ENCODE results near the gene GPR153.

GPR153 gene

DNA sequence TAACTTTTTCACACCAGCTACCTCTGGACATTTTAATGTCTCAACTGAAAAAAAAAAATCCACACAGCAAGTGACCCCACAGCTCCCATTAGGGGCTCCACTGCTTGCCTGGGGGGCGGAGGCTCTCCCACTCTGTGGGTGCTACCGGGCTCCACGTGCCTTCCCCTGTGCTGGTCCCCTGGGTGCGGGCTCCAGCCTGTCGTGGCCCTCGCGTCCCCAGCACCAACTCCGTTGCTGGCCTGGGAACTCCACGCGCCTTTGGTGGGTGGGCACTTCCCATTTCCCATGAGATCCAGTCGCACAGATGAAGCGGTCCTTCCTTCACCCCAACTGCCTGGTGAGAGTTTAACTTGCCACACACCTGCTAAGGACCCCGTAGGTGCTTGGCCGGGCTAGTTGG lies 27.1 kb upstream of the GPR153 start:
- Histone ChIP-seq H3K36me3 (peaks cover 26% of the 10 kb centered on the region), H3K9me3 (no peaks in the 10 kb centered on the region), H3K9ac (no peak overlapping the region), H3K4me2 (peak overlapping the region; percentile 92), H3K27ac (peak overlapping the region; percentile 86), H3K27me3 (no peaks in the 10 kb centered on the region), H3K4me1 (peaks cover 78% of the 10 kb centered on the region), H3K4me3 (no peak overlapping the region), H4K20me1 (no peaks in the 10 kb centered on the region)
- TF ChIP-seq Cebpa-rat (IDR thresholded peaks at IDR 0.05) = no peak

- Histone ChIP-seq H3K4me2 (peak overlapping the region; percentile 92; the same call in 1 of the 2 replicates), H3K4me3 (no peak overlapping the region), H3K27ac (peak overlapping the region; percentile 86), H3K9ac (no peak overlapping the region), H3K9me3 (no peaks in the 10 kb centered on the region), H4K20me1 (no peaks in the 10 kb centered on the region), H3K27me3 (no peaks in the 10 kb centered on the region), H3K36me3 (peaks cover 29% of the 10 kb centered on the region), H3K4me1 (peaks cover 72% of the 10 kb centered on the region)
- no peak for TF ChIP-seq Cebpa-rat (IDR thresholded peaks at IDR 0.05)
Measured at GRCh38 chr1:6287431-6287886, 26.6 kb upstream of the GPR153 start.

GRCh38 chr1:6287029-6287428 lies 26.1 kb upstream of the GPR153 start:
- peaks cover 33% of the 10 kb centered on the region for H3K36me3 ChIP-seq
- H4K20me1 ChIP-seq = no peaks in the 10 kb centered on the region
- H3K9ac ChIP-seq = no peak overlapping the region
- H3K4me2 ChIP-seq = no peak overlapping the region
- H3K27ac ChIP-seq = no peak overlapping the region; the same call in 1 of the 2 replicates
- no peaks in the 10 kb centered on the region for H3K9me3 ChIP-seq
- H3K4me3 ChIP-seq = no peak overlapping the region
- H3K27me3 ChIP-seq = no peaks in the 10 kb centered on the region
- no peak for TF ChIP-seq Cebpa-rat (IDR thresholded peaks at IDR 0.05)
- peaks cover 68% of the 10 kb centered on the region for H3K4me1 ChIP-seq

GRCh38 chr1:6286266-6286665 lies 25.4 kb upstream of the GPR153 start:
- Histone ChIP-seq H4K20me1 (no peaks in the 10 kb centered on the region), H3K4me1 (peaks cover 68% of the 10 kb centered on the region), H3K4me3 (no peak overlapping the region), H3K4me2 (no peak overlapping the region), H3K27ac (no peak overlapping the region), H3K27me3 (no peaks in the 10 kb centered on the region), H3K9ac (no peak overlapping the region), H3K36me3 (peaks cover 33% of the 10 kb centered on the region), H3K9me3 (no peaks in the 10 kb centered on the region)
- TF ChIP-seq Cebpa-rat (IDR thresholded peaks at IDR 0.05) = no peak

GRCh38 chr1:6285336-6285735 lies 24.4 kb upstream of the GPR153 start:
- H3K36me3 ChIP-seq = peaks cover 40% of the 10 kb centered on the region

GRCh38 chr1:6282577-6283270 lies 21.8 kb upstream of the GPR153 start:
- H3K4me2 ChIP-seq = no peak overlapping the region
- peak overlapping the region; percentile 62; the same call in 1 of the 2 replicates for H3K27ac ChIP-seq
- no peaks in the 10 kb centered on the region for H3K9me3 ChIP-seq
- peaks cover 42% of the 10 kb centered on the region for H3K36me3 ChIP-seq
- no peak for TF ChIP-seq Cebpa-rat (IDR thresholded peaks at IDR 0.05)
- no peak overlapping the region for H3K9ac ChIP-seq
- H3K4me1 ChIP-seq = peaks cover 45% of the 10 kb centered on the region
- no peaks in the 10 kb centered on the region; the same call in 1 of the 2 replicates for H4K20me1 ChIP-seq
- H3K27me3 ChIP-seq = no peaks in the 10 kb centered on the region
- H3K4me3 ChIP-seq = no peak overlapping the region

More at GRCh38 chr1:6285336-6285735, 24.4 kb upstream of the GPR153 start:
- H3K27me3 ChIP-seq = no peaks in the 10 kb centered on the region
- no peaks in the 10 kb centered on the region for H3K9me3 ChIP-seq
- no peak overlapping the region for H3K4me3 ChIP-seq
- no peak overlapping the region for H3K9ac ChIP-seq
- H3K4me2 ChIP-seq = no peak overlapping the region
- no peak for TF ChIP-seq Cebpa-rat (IDR thresholded peaks at IDR 0.05)
- no peaks in the 10 kb centered on the region; the same call in 1 of the 2 replicates for H4K20me1 ChIP-seq
- H3K27ac ChIP-seq = no peak overlapping the region
- peaks cover 61% of the 10 kb centered on the region for H3K4me1 ChIP-seq

GRCh38 chr1:6281511-6282402 lies 20.9 kb upstream of the GPR153 start:
- H3K4me2 ChIP-seq = no peak overlapping the region; the same call in 1 of the 2 replicates

DNA sequence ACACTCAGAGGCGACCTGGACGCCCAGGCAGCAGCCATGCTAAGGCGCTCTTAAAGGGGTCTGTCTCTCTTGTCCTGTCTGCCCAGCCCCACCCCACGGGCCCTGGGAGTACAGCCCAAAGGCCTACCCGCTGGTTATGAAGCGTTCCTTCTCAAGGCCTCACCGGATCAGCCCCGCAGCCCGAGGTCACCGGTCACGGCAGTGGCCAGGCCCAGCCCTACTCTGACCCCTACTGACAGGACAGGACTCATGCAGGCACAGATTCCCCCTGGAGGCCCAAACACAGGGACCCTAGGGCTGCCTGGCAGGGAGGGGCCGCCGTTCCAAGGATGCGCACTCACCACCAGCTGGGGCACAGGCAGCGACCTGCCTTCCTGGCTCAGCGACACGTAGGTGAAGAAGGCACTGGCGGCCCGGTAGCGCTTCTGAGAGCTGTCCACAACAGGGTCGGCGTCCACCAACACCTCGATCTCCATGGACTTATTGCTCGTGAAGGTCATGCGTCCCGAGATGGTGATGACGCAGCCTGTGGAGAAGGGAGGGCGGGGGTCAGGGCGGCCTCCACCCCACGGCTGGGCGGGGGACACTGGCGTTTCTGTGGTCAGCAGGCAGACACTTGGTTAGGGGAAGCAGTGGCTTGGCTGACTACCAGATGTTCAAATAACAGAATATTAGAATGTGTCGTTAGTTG lies 20.0 kb upstream of the GPR153 start:
- H4K20me1 ChIP-seq = no peaks in the 10 kb centered on the region; the same call in 1 of the 2 replicates
- H3K4me2 ChIP-seq = no peak overlapping the region
- H3K36me3 ChIP-seq = peaks cover 26% of the 10 kb centered on the region
- peaks cover 51% of the 10 kb centered on the region for H3K4me1 ChIP-seq
- H3K27me3 ChIP-seq = no peaks in the 10 kb centered on the region
- TF ChIP-seq Cebpa-rat (IDR thresholded peaks at IDR 0.05) = no peak
- no peaks in the 10 kb centered on the region for H3K9me3 ChIP-seq
- no peak overlapping the region; the same call in 1 of the 2 replicates for H3K9ac ChIP-seq
- no peak overlapping the region for H3K4me3 ChIP-seq
- peak overlapping the region; percentile 62; the same call in 1 of the 2 replicates for H3K27ac ChIP-seq

More at GRCh38 chr1:6281511-6282402, 20.9 kb upstream of the GPR153 start:
- Histone ChIP-seq H3K9me3 (no peaks in the 10 kb centered on the region), H3K4me1 (peaks cover 45% of the 10 kb centered on the region), H3K36me3 (peaks cover 33% of the 10 kb centered on the region), H3K9ac (no peak overlapping the region; the same call in 1 of the 2 replicates), H3K27me3 (no peaks in the 10 kb centered on the region), H3K27ac (peak overlapping the region; percentile 62), H4K20me1 (no peaks in the 10 kb centered on the region; the same call in 1 of the 2 replicates), H3K4me3 (no peak overlapping the region)
- TF ChIP-seq Cebpa-rat (IDR thresholded peaks at IDR 0.05) = no peak
